Measurements from ENCODE around the gene NPL. TPM values are rescaled to one million over a fixed set of nuclear protein-coding genes. Genes with fewer than 3 reads are reported as not detected.

The NPL gene
- total and polyA plus RNA-seq, 2 donors (not counting 3 experiments of a cell fraction or from before 2014, with no cell fraction given): 0.14 to 0.75 TPM

GRCh38 chr1:182794091-182794490 is 4.5 kb downstream of the NPL start:
- Histone ChIP-seq H3K9me3 (replicated peaks; ENCODE audit: control insufficient read depth, insufficient read depth, low read length) (no peaks in the 10 kb centered on the region), H3K9ac (replicated peaks; ENCODE audit: extremely low read depth, insufficient read depth, low read length) (no peak overlapping the region), H3K27me3 (ENCODE audit: control insufficient read depth in 2 of 2, insufficient read depth in 2 of 2, low read length in 2 of 2) (peaks cover 20 to 31% of the 10 kb centered on the region in 2 experiments), H3K36me3 (ENCODE audit: control insufficient read depth in 2 of 2, extremely low read depth in 1 of 2, insufficient read depth in 2 of 2, low read length in 2 of 2) (no peaks in the 10 kb centered on the region), H4K20me1 (replicated peaks; ENCODE audit: control insufficient read depth, extremely low read depth, insufficient read depth, low read length) (no peaks in the 10 kb centered on the region), H3K4me3 (replicated peaks in 1 of 3; ENCODE audit: insufficient read depth in 1 of 3, low read depth in 1 of 3, low read length in 3 of 3) (no peak overlapping the region), H3K79me2 (ENCODE audit: control insufficient read depth, insufficient read depth, low read length) (no peaks in the 10 kb centered on the region), H3K4me2 (ENCODE audit: insufficient read depth, low read length) (no peak overlapping the region), H2AFZ (ENCODE audit: low read depth, low read length) (no peak overlapping the region), H3K4me1 (ENCODE audit: control insufficient read depth, extremely low read depth, insufficient read depth, low read length) (peaks cover 6% of the 10 kb centered on the region), H3K9me1 (replicated peaks; ENCODE audit: control insufficient read depth, extremely low read depth, insufficient read depth, low read length) (no peaks in the 10 kb centered on the region), H3K27ac (ENCODE audit: insufficient read depth, low read depth, low read length) (no peak overlapping the region)
- POLR2A ChIA-PET: no interaction called here
- TF ChIP-seq JUN (IDR thresholded peaks at IDR 0.05; ENCODE audit: borderline replicate concordance, insufficient read depth, insufficient read length, low read depth) (no peak), GATA2 (IDR thresholded peaks at IDR 0.05; ENCODE audit: insufficient read depth, insufficient read length, low read depth, low read length) (no peak), MYC (IDR thresholded peaks at IDR 0.05; ENCODE audit: low read depth, low read length) (no peak), EZH2 (IDR thresholded peaks at IDR 0.05; ENCODE audit: borderline replicate concordance, low read depth, low read length, severe bottlenecking) (no peak), POLR2AphosphoS5 (IDR thresholded peaks at IDR 0.05; ENCODE audit: insufficient read depth, low read depth, low read length) (no peak), CTCF (IDR thresholded peaks at IDR 0.05; ENCODE audit: extremely low read depth in 1 of 2, insufficient read depth in 1 of 2, low read depth in 1 of 2, low read length in 2 of 2) (no peak), FOS (IDR thresholded peaks at IDR 0.05; ENCODE audit: borderline replicate concordance, insufficient read depth, low read length) (no peak), MAX (IDR thresholded peaks at IDR 0.05; ENCODE audit: insufficient read depth, insufficient read length) (no peak), POLR2A (IDR thresholded peaks at IDR 0.05; ENCODE audit: low read depth, low read length) (no peak)
- BruUV-seq (replicated peaks): no TSS peak
- no peak for FAIRE-seq
- DNase-seq (ENCODE audit: low read depth, low spot score): no peak
- intact Hi-C loops (cut with micrococcal nuclease) (no loop called here), dilution Hi-C loops (cut with MboI; ENCODE audit: extremely low pct_ligation_motif_present, low sequenced_read_pairs) (no loop called here)
- CTCF ChIA-PET: interaction anchor here (1.7 kb wide), 1 partner anchor 9 kb away, joined by 4 read pairs; no protein-coding TSS in a partner anchor
